SK-N-SH (cell line): Measurements from ENCODE around the gene PIGL. TPM values are rescaled to one million over a fixed set of nuclear protein-coding genes. Genes with fewer than 3 reads are reported as not detected.

Experiments
- CTCF ChIA-PET: fragments of 300-600, 350-600 bp; formaldehyde crosslinking; extraction: SDS; loops from one replicate; lab custom pipeline; 2021; lab: Yijun Ruan, JAX
- POLR2A ChIA-PET: fragments of 350-600 bp; sonication (Branson Sonifier 250); formaldehyde crosslinking; extraction: SDS; loops from one replicate; lab custom pipeline; 2020; ENCODE audit warnings: antibody characterized with exemption, inconsistent platforms; lab: Yijun Ruan, JAX
- DNase-seq: peaks from one replicate; pipeline ENCODE4 v3.0.0; 2012
- H2AFZ ChIP-seq: fragments of 200-600 bp; sonication (generic); 2 replicates; pipeline ENCODE4 v1.8.1; 2016; ENCODE audit warnings: antibody characterized with exemption, mild to moderate bottlenecking, low read depth
- H3F3A ChIP-seq: fragments of 200-600 bp; sonication (generic); replicated peaks from 2 replicates; pipeline ENCODE3; 2016; ENCODE audit warnings: antibody characterized with exemption, mild to moderate bottlenecking; ENCODE audit not compliant: insufficient read depth
- H3K27ac ChIP-seq, 2 experiments: fragments of 200-500 bp in 1 of 2; fragments of 200-600 bp in 1 of 2; sonication (Bioruptor generic) in 1 of 2; sonication (generic), shearing (Covaris generic) in 1 of 2; 2 replicates each; pipeline versions ENCODE4 v1.5.1 to v1.6.1; 2014 to 2016; ENCODE audit warnings: low read depth in 2 of 2, inconsistent platforms in 1 of 2, low read length in 1 of 2, mild to moderate bottlenecking in 1 of 2, mixed read lengths in 1 of 2
- H3K27me3 ChIP-seq: fragments of 200-600 bp; sonication (generic), shearing (Covaris generic); 2 replicates; pipeline ENCODE4 v1.6.1; 2016; ENCODE audit warnings: mixed run types; ENCODE audit not compliant: insufficient read depth
- H3K36me3 ChIP-seq, 2 experiments: fragments of 200-500 bp in 1 of 2; fragments of 200-600 bp in 1 of 2; sonication (Bioruptor generic) in 1 of 2; sonication (generic) in 1 of 2; replicated peaks in 1 of 2; 2 replicates each; pipeline versions ENCODE3 to v1.5.1; 2014 to 2016; ENCODE audit warnings: low read length in 1 of 2, mild to moderate bottlenecking in 1 of 2; ENCODE audit not compliant: insufficient read depth in 2 of 2, control insufficient read depth in 1 of 2
- H3K4me1 ChIP-seq, 2 experiments: fragments of 200-500 bp in 1 of 2; fragments of 200-600 bp in 1 of 2; sonication (Bioruptor generic) in 1 of 2; sonication (generic), shearing (Covaris generic) in 1 of 2; 2 replicates each; pipeline versions ENCODE4 v1.5.1 to v1.6.1; 2014 to 2016; ENCODE audit warnings: low read depth in 1 of 2, low read length in 1 of 2, mixed run types in 1 of 2; ENCODE audit not compliant: insufficient read depth in 2 of 2, control insufficient read depth in 1 of 2
- H3K4me2 ChIP-seq: fragments of 200-600 bp; sonication (generic), shearing (Covaris generic); 2 replicates; pipeline ENCODE4 v1.6.1; 2017; ENCODE audit warnings: mixed run types
- H3K4me3 ChIP-seq, 2 experiments: fragments of 200-500 bp in 1 of 2; fragments of 200-600 bp in 1 of 2; sonication (Bioruptor generic) in 1 of 2; sonication (generic), shearing (Covaris generic) in 1 of 2; 2 replicates each; pipeline versions ENCODE4 v1.5.1 to v1.8.1; 2014 to 2016; ENCODE audit warnings: low read depth in 2 of 2, inconsistent platforms in 1 of 2, low read length in 1 of 2, mild to moderate bottlenecking in 1 of 2, mixed read lengths in 1 of 2, moderate library complexity in 1 of 2
- H3K79me2 ChIP-seq: fragments of 200-600 bp; sonication (generic); 2 replicates; pipeline ENCODE4 v1.8.1; 2017; ENCODE audit warnings: mild to moderate bottlenecking; ENCODE audit not compliant: insufficient read depth
- H3K9ac ChIP-seq: fragments of 200-600 bp; sonication (generic); 2 replicates; pipeline ENCODE4 v1.6.1; 2017; ENCODE audit warnings: mixed run types
- H3K9me2 ChIP-seq: fragments of 200-600 bp; sonication (generic); 2 replicates; pipeline ENCODE4 v1.6.1; 2017; ENCODE audit warnings: mixed run types
- H3K9me3 ChIP-seq: fragments of 200-600 bp; sonication (generic); 2 replicates; pipeline ENCODE4 v1.6.1; 2017; ENCODE audit warnings: mixed run types, mild to moderate bottlenecking, moderate library complexity
- H4K20me1 ChIP-seq: fragments of 200-600 bp; sonication (generic); 2 replicates; pipeline ENCODE4 v1.6.1; 2017; ENCODE audit warnings: mild to moderate bottlenecking, mixed run types; ENCODE audit not compliant: insufficient read depth
- CHD2 ChIP-seq: fragments of 150-350 bp; IDR thresholded peaks from 2 replicates; pipeline ENCODE4 v1.6.1; 2018; ENCODE audit warnings: low read length; ENCODE audit not compliant: partially characterized antibody
- EP300 ChIP-seq, 2 experiments: IDR thresholded peaks; 2 replicates each; pipeline versions ENCODE4 v1.4.0 to v1.6.1; 2012; ENCODE audit warnings: borderline replicate concordance in 1 of 2, low read depth in 1 of 2, low read length in 1 of 2
- EZH2phosphoT487 ChIP-seq: fragments of 200-600 bp; sonication (generic); IDR thresholded peaks from 2 replicates; pipeline ENCODE4 v1.6.1; 2017; ENCODE audit warnings: low read depth, mixed run types, mild to moderate bottlenecking, antibody characterized with exemption, moderate library complexity, borderline replicate concordance
- FOSL2 ChIP-seq: IDR thresholded peaks from 2 replicates; pipeline ENCODE4 v1.4.0; 2012; ENCODE audit warnings: low read depth, mild to moderate bottlenecking, moderate library complexity, borderline replicate concordance
- FOXJ3 ChIP-seq: sonication (generic); formaldehyde crosslinking; IDR thresholded peaks from 2 replicates; pipeline ENCODE4 v1.5.1; 2020; ENCODE audit warnings: mild to moderate bottlenecking, missing genetic modification reagents
- FOXM1 ChIP-seq: IDR thresholded peaks from 2 replicates; pipeline ENCODE4 v1.4.0; 2012; ENCODE audit warnings: low read depth, mild to moderate bottlenecking
- GABPA ChIP-seq: IDR thresholded peaks from 2 replicates; pipeline ENCODE4 v1.4.0; 2012; ENCODE audit warnings: low read depth, mild to moderate bottlenecking
- JUND ChIP-seq: IDR thresholded peaks from 2 replicates; pipeline ENCODE4 v1.4.0; 2012
- MEF2A ChIP-seq: IDR thresholded peaks from 2 replicates; pipeline ENCODE4 v1.4.0; 2012; ENCODE audit warnings: low read depth, borderline replicate concordance
- MXI1 ChIP-seq: IDR thresholded peaks from 2 replicates; pipeline ENCODE4 v1.6.1; 2012; ENCODE audit warnings: mild to moderate bottlenecking, low read depth, low read length, improper control_type of control experiment
- NFIC ChIP-seq: IDR thresholded peaks from 2 replicates; pipeline ENCODE4 v1.4.0; 2012; ENCODE audit warnings: borderline replicate concordance
- POLR2AphosphoS5 ChIP-seq: IDR thresholded peaks from 2 replicates; pipeline ENCODE4 v1.6.1; 2012; ENCODE audit warnings: low read depth, low read length
- SIN3A ChIP-seq: IDR thresholded peaks from 2 replicates; pipeline ENCODE4 v1.6.1; 2012; ENCODE audit warnings: low read depth, mild to moderate bottlenecking, low read length, moderate library complexity, borderline replicate concordance
- TCF12 ChIP-seq: IDR thresholded peaks from 2 replicates; pipeline ENCODE4 v1.4.0; 2012
- TEAD4 ChIP-seq: IDR thresholded peaks from 2 replicates; pipeline ENCODE4 v1.4.0; 2012; ENCODE audit warnings: mild to moderate bottlenecking, borderline replicate concordance; ENCODE audit not compliant: insufficient read depth
- polyA plus RNA-seq, 3 experiments: library from polyadenylated mRNA; depleted of rRNA; stranded (reverse); fragments of >200 nt; gene quantifications; 2 replicates each; pipeline ENCODE4 v1.2.3, GENCODE V29; 2012
- TF ChIP-seq, protein P1 (sequence below): fragments of 150-350 bp; IDR thresholded peaks from 2 replicates; pipeline ENCODE4 v1.6.1; 2017; ENCODE audit warnings: antibody characterized with exemption, low read length, low read depth, borderline replicate concordance
- TF ChIP-seq, protein P2 (sequence below): IDR thresholded peaks from 2 replicates; pipeline ENCODE4 v1.4.0; 2012; ENCODE audit warnings: low read depth, borderline replicate concordance
- TF ChIP-seq, protein P3 (sequence below): IDR thresholded peaks from 2 replicates; pipeline ENCODE4 v1.6.1; 2012; ENCODE audit warnings: mild to moderate bottlenecking, low read depth, low read length, moderate library complexity
- TF ChIP-seq, protein P4 (sequence below): fragments of 150-350 bp; IDR thresholded peaks from 2 replicates; pipeline ENCODE4 v1.6.1; 2016; ENCODE audit warnings: mild to moderate bottlenecking, low read depth, low read length
- TF ChIP-seq, protein P5 (sequence below): IDR thresholded peaks from 2 replicates; pipeline ENCODE4; 2012
- TF ChIP-seq, protein P6 (sequence below): IDR thresholded peaks from 2 replicates; pipeline ENCODE4 v1.4.0; 2012; ENCODE audit warnings: low read depth
- TF ChIP-seq, protein P7 (sequence below): IDR thresholded peaks from 2 replicates; pipeline ENCODE4 v1.4.0; 2012; ENCODE audit warnings: low read depth, borderline replicate concordance

Gene PIGL
- polyA plus RNA-seq, 1 of the 3 experiments (the other 2 are of a cell fraction), result 34.0 TPM

DNA sequence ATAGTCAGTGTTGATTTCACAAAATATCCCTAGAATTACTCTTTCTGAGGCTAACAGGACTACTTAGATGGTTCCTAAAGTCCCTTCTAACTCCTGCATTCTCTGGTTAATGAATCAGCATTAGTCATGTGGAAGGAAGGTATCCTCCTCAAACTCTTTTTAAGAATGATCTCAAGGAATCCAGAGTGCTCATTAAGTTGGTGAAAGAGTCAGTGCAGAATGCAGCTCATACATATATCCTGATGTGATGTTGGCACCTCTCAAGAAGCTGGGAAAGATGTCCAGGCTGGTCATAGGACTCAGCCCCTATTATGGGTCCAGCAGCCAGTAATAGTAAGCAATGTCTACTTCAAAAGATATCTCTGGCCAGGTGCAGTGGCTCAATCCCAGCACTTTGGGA is 65.5 kb downstream of the PIGL start:
- Histone ChIP-seq H3K4me1 (peaks cover 6 to 43% of the 10 kb centered on the region in 2 experiments; a peak in 3 of 4 replicates), H3K36me3 (peaks cover 0 to 19% of the 10 kb centered on the region in 2 experiments), H3K9me2 (no peaks in the 10 kb centered on the region), H3K4me2 (peak overlapping the region; percentile 58; the same call in 1 of the 2 replicates), H3K9ac (no peak overlapping the region), H2AFZ (no peak overlapping the region), H4K20me1 (no peaks in the 10 kb centered on the region), H3K27ac (peak overlapping the region in 1 of 2 experiments; percentile 100; a peak in 2 of 4 replicates), H3F3A (peaks cover 57% of the 10 kb centered on the region), H3K4me3 (no peak overlapping the region), H3K9me3 (peaks cover 8% of the 10 kb centered on the region; the same call in 1 of the 2 replicates), H3K27me3 (no peaks in the 10 kb centered on the region), H3K79me2 (0 out of 2 replicates have a peak, but pooled peaks cover 5% of the 10 kb centered on the region)
- ChIA-PET POLR2A (no interaction called here), CTCF (no interaction called here)
- DNase-seq, result no peak
- TF ChIP-seq, protein P1, sequence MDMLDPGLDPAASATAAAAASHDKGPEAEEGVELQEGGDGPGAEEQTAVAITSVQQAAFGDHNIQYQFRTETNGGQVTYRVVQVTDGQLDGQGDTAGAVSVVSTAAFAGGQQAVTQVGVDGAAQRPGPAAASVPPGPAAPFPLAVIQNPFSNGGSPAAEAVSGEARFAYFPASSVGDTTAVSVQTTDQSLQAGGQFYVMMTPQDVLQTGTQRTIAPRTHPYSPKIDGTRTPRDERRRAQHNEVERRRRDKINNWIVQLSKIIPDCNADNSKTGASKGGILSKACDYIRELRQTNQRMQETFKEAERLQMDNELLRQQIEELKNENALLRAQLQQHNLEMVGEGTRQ, result no peak
- TF ChIP-seq, protein P2, sequence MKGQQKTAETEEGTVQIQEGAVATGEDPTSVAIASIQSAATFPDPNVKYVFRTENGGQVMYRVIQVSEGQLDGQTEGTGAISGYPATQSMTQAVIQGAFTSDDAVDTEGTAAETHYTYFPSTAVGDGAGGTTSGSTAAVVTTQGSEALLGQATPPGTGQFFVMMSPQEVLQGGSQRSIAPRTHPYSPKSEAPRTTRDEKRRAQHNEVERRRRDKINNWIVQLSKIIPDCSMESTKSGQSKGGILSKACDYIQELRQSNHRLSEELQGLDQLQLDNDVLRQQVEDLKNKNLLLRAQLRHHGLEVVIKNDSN, result no peak
- TF ChIP-seq SIN3A (no peak), MXI1 (no peak), EZH2phosphoT487 (no peak), EP300 (IDR thresholded peaks at IDR 0.05; ENCODE audit: borderline replicate concordance in 1 of 2, low read depth in 1 of 2, low read length in 1 of 2) (peak in 1 of 2 experiments; percentile 68; a peak in 1 of 4 replicates), JUND (peak; percentile 92), MEF2A (no peak), GABPA (no peak), NFIC (peak; percentile 43; the same call in 1 of the 2 replicates), POLR2AphosphoS5 (peak; percentile 55; the same call in 1 of the 2 replicates), CHD2 (no peak), FOXM1 (no peak), FOXJ3 (CRISPR knock-in tag) (no peak), TEAD4 (peak; percentile 65; the same call in 1 of the 2 replicates), FOSL2 (peak; percentile 96), TCF12 (peak; percentile 79)
- TF ChIP-seq, protein P3, sequence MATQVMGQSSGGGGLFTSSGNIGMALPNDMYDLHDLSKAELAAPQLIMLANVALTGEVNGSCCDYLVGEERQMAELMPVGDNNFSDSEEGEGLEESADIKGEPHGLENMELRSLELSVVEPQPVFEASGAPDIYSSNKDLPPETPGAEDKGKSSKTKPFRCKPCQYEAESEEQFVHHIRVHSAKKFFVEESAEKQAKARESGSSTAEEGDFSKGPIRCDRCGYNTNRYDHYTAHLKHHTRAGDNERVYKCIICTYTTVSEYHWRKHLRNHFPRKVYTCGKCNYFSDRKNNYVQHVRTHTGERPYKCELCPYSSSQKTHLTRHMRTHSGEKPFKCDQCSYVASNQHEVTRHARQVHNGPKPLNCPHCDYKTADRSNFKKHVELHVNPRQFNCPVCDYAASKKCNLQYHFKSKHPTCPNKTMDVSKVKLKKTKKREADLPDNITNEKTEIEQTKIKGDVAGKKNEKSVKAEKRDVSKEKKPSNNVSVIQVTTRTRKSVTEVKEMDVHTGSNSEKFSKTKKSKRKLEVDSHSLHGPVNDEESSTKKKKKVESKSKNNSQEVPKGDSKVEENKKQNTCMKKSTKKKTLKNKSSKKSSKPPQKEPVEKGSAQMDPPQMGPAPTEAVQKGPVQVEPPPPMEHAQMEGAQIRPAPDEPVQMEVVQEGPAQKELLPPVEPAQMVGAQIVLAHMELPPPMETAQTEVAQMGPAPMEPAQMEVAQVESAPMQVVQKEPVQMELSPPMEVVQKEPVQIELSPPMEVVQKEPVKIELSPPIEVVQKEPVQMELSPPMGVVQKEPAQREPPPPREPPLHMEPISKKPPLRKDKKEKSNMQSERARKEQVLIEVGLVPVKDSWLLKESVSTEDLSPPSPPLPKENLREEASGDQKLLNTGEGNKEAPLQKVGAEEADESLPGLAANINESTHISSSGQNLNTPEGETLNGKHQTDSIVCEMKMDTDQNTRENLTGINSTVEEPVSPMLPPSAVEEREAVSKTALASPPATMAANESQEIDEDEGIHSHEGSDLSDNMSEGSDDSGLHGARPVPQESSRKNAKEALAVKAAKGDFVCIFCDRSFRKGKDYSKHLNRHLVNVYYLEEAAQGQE, result no peak
- TF ChIP-seq, protein P4, sequence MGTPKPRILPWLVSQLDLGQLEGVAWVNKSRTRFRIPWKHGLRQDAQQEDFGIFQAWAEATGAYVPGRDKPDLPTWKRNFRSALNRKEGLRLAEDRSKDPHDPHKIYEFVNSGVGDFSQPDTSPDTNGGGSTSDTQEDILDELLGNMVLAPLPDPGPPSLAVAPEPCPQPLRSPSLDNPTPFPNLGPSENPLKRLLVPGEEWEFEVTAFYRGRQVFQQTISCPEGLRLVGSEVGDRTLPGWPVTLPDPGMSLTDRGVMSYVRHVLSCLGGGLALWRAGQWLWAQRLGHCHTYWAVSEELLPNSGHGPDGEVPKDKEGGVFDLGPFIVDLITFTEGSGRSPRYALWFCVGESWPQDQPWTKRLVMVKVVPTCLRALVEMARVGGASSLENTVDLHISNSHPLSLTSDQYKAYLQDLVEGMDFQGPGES, result no peak
- TF ChIP-seq, protein P5, sequence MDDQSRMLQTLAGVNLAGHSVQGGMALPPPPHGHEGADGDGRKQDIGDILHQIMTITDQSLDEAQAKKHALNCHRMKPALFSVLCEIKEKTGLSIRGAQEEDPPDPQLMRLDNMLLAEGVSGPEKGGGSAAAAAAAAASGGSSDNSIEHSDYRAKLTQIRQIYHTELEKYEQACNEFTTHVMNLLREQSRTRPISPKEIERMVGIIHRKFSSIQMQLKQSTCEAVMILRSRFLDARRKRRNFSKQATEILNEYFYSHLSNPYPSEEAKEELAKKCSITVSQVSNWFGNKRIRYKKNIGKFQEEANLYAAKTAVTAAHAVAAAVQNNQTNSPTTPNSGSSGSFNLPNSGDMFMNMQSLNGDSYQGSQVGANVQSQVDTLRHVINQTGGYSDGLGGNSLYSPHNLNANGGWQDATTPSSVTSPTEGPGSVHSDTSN, result peak; percentile 70
- TF ChIP-seq, protein P6, sequence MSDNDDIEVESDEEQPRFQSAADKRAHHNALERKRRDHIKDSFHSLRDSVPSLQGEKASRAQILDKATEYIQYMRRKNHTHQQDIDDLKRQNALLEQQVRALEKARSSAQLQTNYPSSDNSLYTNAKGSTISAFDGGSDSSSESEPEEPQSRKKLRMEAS, result peak; percentile 24; the same call in 1 of the 2 replicates
- TF ChIP-seq, protein P7, sequence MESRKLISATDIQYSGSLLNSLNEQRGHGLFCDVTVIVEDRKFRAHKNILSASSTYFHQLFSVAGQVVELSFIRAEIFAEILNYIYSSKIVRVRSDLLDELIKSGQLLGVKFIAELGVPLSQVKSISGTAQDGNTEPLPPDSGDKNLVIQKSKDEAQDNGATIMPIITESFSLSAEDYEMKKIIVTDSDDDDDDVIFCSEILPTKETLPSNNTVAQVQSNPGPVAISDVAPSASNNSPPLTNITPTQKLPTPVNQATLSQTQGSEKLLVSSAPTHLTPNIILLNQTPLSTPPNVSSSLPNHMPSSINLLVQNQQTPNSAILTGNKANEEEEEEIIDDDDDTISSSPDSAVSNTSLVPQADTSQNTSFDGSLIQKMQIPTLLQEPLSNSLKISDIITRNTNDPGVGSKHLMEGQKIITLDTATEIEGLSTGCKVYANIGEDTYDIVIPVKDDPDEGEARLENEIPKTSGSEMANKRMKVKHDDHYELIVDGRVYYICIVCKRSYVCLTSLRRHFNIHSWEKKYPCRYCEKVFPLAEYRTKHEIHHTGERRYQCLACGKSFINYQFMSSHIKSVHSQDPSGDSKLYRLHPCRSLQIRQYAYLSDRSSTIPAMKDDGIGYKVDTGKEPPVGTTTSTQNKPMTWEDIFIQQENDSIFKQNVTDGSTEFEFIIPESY, result no peak
